Breast epithelium (tissue), 4 donors: Measurements from ENCODE around the gene ZNF488. TPM values are rescaled to one million over a fixed set of nuclear protein-coding genes. Genes with fewer than 3 reads are reported as not detected.

Source experiments
- DNase-seq, 2 donors: peaks; one replicate each; pipeline ENCODE4 v3.0.0-alpha.2; 2019; ENCODE audit warnings: low spot score in 2 of 2
- H3K27ac ChIP-seq, 2 donors: fragments of 200-600 bp; sonication (generic) in 1 of 2; one replicate each; pipeline ENCODE4 v1.5.1; 2016 to 2019; ENCODE audit warnings: mild to moderate bottlenecking in 1 of 2
- H3K27me3 ChIP-seq, 2 donors: fragments of 200-600 bp; sonication (generic) in 1 of 2; one replicate each; pipeline versions ENCODE4 v1.5.1 to v1.6.0; 2017 to 2019; ENCODE audit warnings: control low read depth in 1 of 2, mild to moderate bottlenecking in 1 of 2
- H3K36me3 ChIP-seq: fragments of 200-600 bp; one replicate; pipeline ENCODE4 v1.5.1; 2019
- H3K4me1 ChIP-seq, 2 donors: fragments of 200-600 bp; sonication (generic); one replicate each; pipeline ENCODE4 v1.5.1; 2016 to 2019; ENCODE audit warnings: control low read depth in 1 of 2
- H3K4me3 ChIP-seq, 3 donors: fragments of 200-600 bp; sonication (generic); 1 replicate in 2 of 3; 2 replicates in 1 of 3; pipeline ENCODE4 v1.5.1; 2016 to 2019; ENCODE audit warnings: mild to moderate bottlenecking in 3 of 3, moderate library complexity in 2 of 3
- H3K9me3 ChIP-seq, 2 donors: fragments of 200-600 bp; sonication (generic) in 1 of 2; one replicate each; pipeline ENCODE4 v1.5.1; 2016 to 2019; ENCODE audit warnings: control low read depth in 1 of 2
- CTCF ChIP-seq, 3 donors: fragments of 450-650 bp; IDR thresholded peaks; one replicate each; pipeline ENCODE4 v1.5.1; 2016 to 2017; ENCODE audit warnings: antibody characterized with exemption in 3 of 3, mild to moderate bottlenecking in 3 of 3, moderate library complexity in 3 of 3
- POLR2A ChIP-seq: fragments of 450-650 bp; IDR thresholded peaks from one replicate; pipeline ENCODE4 v1.6.1; 2016; ENCODE audit warnings: antibody characterized with exemption, mild to moderate bottlenecking, moderate library complexity
- POLR2AphosphoS5 ChIP-seq, 3 donors: sonication (generic); formaldehyde crosslinking; IDR thresholded peaks; one replicate each; pipeline ENCODE4 v1.6.1; 2017; ENCODE audit warnings: antibody characterized with exemption in 3 of 3
- intact Hi-C: fragments of 100-400 bp; cut with DNase I; formaldehyde crosslinking; loops from one replicate; pipeline ENCODE4 v1.15.1; 2023; ENCODE audit warnings: low total_unique reads
- total RNA-seq, 3 donors: library from RNA; depleted of rRNA; stranded (reverse); fragments of >200 nt; gene quantifications; one replicate each; pipeline ENCODE4 v1.1.0, GENCODE V29; 2016

Gene ZNF488
- under 1 TPM in 1 of 3 donors, not detected in 2; 0.44 TPM for total RNA-seq

- H3K27me3 ChIP-seq: no peaks in the 10 kb centered on the region
- peak within 1 kb of the TSS; percentile 73 to 81 for H3K27ac ChIP-seq
- H3K4me3 ChIP-seq: peak within 1 kb of the TSS; percentile 66 to 87 (median 85)
- peak; percentile 69 for DNase-seq
- intact Hi-C loops: no loop called here
- no peaks in the 10 kb centered on the region for H3K36me3 ChIP-seq
- no peak for TF ChIP-seq POLR2A
- no peak for TF ChIP-seq POLR2AphosphoS5 (IDR thresholded peaks at IDR 0.05)
- no peak for TF ChIP-seq CTCF (IDR thresholded peaks at IDR 0.05)
- no peaks in the 10 kb centered on the region for H3K9me3 ChIP-seq
- H3K4me1 ChIP-seq: no peaks in the 10 kb centered on the region
These were observed at the start of gene ZNF488 for GRCh38 chr10:47384148-47384921. Gene ZNF488 (minus strand): TSS chr10:47384293. CDS start chr10:47368829, 15,464 bp downstream.

GRCh38 chr10:47425813-47426419 is 41.8 kb upstream of the ZNF488 start:
- no peak for DNase-seq
- intact Hi-C loops: no loop called here

GRCh38 chr10:47424231-47424630 is 40.1 kb upstream of the ZNF488 start:
- intact Hi-C loops: no loop called here
- Histone ChIP-seq H3K27me3 (no peaks in the 10 kb centered on the region), H3K4me1 (no peaks in the 10 kb centered on the region), H3K27ac (no peak overlapping the region), H3K36me3 (no peaks in the 10 kb centered on the region), H3K9me3 (no peaks in the 10 kb centered on the region), H3K4me3 (no peak overlapping the region)
- TF ChIP-seq POLR2A (no peak), CTCF (IDR thresholded peaks at IDR 0.05) (no peak), POLR2AphosphoS5 (IDR thresholded peaks at IDR 0.05) (no peak)
- DNase-seq: no peak

More at GRCh38 chr10:47425813-47426419, 41.8 kb upstream of the ZNF488 start:
- Histone ChIP-seq H3K9me3 (no peaks in the 10 kb centered on the region), H3K36me3 (no peaks in the 10 kb centered on the region), H3K4me1 (no peaks in the 10 kb centered on the region), H3K4me3 (no peak overlapping the region), H3K27ac (no peak overlapping the region), H3K27me3 (no peaks in the 10 kb centered on the region)
- TF ChIP-seq POLR2AphosphoS5 (IDR thresholded peaks at IDR 0.05) (no peak), CTCF (IDR thresholded peaks at IDR 0.05) (no peak), POLR2A (no peak)

DNA sequence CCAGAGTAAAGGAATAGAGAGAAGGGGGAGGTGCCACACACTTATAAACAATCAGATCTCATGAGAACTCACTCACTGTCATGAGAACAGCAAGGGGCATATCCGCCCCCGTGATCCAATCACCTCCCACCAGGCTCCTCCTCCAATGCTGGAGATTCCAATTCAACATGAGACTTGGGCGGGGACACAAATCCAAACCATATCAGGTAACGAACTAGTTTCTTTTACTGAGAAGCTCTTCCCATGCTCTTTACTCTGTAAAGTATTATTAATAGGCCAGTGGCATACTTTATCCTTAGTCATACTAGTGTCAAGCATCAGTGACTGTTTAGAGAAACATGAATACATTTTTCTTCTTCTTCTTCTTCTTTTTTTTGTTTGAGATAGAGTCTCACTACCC is 39.4 kb upstream of the ZNF488 start:
- Histone ChIP-seq H3K4me3 (no peak overlapping the region), H3K27me3 (no peaks in the 10 kb centered on the region), H3K27ac (no peak overlapping the region), H3K9me3 (no peaks in the 10 kb centered on the region), H3K36me3 (no peaks in the 10 kb centered on the region), H3K4me1 (no peaks in the 10 kb centered on the region)
- TF ChIP-seq CTCF (IDR thresholded peaks at IDR 0.05) (no peak), POLR2A (no peak), POLR2AphosphoS5 (IDR thresholded peaks at IDR 0.05) (no peak)
- intact Hi-C loops: no loop called here
- DNase-seq: no peak
